GM19397 (cell line): ENCODE results near the gene BAD.

Experiments used
- ATAC-seq: cut with Tn5 transposase; IDR thresholded peaks from one replicate; pipeline ENCODE4 v1.9.1; 2021; ENCODE audit warnings: mild to moderate bottlenecking, moderate library complexity; ENCODE audit not compliant: unreplicated experiment

The BAD gene

DNA sequence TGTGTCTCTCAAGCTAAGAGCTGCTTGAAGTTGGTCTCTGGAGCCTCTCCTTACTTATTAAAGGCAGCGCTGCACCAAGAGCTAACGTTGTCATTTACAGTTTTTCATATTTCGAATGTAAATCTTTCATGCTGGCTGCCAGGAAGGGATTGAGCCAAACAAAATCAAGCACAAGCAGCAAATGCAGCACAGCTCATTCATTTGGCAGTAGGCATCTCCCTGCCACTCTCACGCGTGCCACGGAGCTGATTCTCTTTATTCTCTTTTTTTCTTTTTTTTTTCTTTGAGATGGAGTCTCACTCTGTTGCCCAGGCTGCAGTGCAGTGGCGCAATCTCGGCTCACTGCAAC lies 51.5 kb downstream of the BAD start:
- ATAC-seq = no peak

DNA sequence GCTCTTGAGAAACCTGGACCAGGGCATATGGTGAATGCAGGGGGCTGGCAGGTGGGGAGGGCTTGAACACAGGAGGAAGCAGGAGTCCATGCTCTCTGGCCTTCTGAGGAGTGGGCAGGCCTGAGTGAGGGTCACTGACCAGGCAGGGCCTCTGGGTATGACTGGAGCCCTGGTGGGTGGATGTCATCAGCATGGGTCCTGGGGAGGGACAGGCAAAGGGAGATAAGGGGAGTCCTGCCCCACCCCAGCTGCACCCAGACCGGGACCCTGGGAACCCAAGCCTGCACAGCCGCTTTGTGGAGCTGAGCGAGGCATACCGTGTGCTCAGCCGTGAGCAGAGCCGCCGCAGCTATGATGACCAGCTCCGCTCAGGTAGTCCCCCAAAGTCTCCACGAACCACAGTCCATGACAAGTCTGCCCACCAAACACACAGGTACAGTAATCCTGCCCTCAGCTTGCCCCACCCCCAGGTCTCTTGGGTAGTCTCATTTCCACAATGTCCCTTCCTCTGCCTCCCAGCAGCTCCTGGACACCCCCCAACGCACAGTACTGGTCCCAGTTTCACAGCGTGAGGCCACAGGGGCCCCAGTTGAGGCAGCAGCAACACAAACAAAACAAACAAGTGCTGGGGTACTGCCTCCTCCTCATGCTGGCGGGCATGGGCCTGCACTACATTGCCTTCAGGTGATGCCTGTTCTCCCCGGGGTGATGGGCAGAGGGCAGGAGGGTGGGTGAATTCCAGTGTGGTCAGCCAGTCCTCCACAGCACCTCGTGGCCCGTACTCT lies 52.1 kb downstream of the BAD start:
- no peak for ATAC-seq

DNA sequence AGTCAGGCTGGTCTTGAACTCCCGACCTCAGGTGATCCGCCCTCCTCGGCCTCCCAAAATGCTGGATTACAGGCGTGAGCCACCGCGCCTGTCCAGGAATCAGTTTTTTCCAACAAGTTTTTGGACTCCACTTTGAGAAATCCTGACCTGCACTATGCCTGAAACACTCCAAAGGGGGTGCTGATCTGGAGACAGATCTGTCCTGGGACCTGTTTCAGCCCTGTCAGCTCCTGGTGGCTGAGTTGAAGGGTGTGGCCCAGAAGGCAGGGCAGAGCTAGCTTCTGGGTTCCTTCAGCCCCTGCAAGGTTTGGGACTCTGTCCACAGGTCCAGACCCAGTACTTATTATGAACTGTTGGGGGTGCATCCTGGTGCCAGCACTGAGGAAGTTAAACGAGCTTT lies 52.9 kb downstream of the BAD start:
- no peak for ATAC-seq

DNA sequence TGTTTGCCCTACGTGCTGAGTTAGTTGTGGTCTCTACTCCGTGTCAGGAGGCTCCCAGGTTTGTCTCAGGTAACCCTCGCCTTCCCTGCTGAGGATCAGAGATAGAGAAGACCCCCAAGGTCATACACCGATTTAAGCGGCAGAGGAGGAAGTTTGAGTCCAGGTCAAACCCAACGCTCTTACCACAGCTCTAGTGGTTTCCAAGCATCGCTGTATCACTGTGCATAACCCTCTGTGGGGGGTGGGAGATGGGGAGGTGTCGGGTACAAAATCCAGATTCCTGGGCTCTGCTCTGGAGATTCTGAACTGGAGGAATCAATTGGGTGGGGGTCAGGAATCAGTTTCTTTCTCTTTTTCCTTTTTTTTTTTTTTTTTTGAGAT lies 53.5 kb downstream of the BAD start:
- no peak for ATAC-seq

DNA sequence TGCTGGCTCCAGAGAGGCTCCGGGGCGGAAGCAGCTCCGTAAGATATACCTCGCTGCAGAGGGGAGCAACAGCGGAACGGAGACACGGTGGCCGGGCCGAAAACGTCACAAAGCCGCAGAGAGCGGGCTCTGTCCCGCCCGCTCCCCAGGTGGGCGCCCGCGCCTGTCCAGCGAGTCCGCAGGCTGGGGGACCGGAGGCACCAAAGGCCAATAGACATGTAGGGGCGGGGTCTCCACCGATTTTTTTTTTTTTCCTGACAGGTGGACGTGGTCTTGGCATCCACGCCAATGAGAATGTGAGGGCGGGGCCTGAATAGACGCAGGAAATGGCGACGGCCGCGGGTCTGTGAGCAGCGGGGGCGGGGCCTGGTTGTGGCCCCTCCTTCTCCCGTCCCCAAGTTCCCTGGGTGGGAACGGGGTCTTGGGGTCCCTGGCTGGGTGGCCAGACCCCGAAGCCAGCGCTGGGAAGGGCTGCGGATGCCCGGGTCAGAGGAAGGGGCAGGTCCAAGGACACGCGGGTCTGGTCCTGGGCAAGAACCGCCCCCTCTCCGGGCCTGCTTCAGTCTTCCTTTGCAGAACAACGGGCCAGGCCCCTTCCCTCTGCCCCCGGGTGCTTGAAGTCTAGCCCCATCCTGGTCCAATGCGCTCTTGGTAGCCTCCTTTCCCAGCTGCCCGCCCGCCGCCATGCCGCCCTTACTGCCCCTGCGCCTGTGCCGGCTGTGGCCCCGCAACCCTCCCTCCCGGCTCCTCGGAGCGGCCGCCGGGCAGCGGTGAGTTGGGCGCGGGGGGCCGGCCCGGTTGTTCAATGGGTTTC lies 54.1 kb downstream of the BAD start, which contains the start of gene DNAJC4:
DNAJC4 (plus strand) TSS at position 378 of the 814 bp plus-strand sequence; CDS start at position 685, 307 bp downstream.
- ATAC-seq = peak; percentile 52

DNA sequence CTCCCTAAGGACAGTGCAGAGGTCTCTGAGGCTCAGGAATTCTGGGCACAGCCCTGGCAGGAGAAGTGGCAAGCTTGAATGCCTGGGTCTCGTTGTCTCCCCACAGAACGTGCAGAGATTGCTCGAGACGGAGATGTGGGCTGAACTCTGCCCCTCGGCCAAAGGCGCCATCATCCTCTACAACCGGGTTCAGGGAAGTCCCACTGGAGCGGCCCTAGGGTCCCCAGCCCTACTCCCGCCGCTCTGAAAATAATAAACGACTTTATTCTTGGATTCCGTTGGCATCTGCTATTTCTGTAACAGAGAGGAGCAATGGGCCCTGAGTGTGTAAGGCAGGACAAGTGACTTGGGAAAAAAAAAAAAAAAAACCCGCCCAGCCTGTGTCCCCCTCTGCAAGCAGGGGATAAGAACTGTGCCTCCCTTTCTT lies 54.7 kb downstream of the BAD start:
- ATAC-seq = no peak

DNA sequence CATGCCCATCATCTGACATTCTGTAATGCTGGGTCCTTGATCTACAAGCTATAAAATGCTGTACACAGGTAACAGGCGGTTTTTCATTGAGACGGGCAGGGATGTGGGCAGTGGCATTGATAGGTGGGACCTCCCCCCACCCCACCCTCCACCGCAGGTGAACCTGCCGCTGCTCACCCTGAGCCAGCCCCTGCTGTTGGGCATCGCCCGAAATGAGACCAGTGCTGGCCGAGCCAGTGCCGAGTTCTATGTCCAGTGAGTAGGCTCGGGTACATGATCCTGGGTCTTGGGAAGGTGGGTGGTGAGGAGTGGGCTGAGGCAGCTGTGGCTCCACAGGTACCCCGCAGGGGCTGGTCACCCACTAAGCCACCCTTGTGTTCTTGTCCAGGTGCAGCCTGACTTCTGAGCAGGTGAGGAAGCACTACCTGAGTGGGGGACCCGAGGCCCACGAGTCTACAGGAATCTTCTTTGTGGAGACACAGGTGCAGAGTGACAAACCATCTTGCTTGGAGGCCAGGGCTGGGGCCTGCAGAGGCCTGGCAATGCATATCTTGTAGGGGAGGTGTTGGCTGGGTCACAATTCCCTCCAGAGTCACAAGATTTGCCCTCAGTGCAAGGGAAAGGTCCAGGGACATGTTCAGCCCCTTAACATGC lies 55.2 kb downstream of the BAD start:
- no peak for ATAC-seq

DNA sequence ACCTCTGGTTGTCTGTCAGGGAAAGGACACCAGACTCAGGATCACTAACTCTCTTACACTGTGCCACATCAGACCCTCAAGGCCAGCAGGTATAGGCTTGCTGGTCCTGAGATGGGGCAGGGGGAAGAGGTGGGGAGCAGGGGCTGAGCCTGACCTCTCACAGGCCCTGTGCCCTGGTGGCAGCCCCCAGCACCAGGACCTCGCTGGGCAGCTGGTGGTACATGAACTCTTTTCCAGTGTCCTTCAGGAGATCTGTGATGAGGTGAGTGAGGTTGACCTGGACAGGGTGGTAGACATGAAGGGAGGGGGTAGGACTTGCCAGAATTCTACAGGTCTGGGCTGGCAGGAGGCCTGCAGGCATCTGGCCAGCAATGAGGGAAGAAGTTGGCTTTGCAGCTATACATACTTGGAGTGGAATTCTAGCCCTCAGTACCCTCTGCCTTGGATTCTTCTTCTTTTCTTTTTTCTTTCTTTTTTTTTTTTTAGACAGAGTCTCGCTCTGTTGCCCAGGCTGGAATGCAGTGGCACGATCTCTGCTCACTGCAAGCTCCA lies 57.0 kb downstream of the BAD start:
- ATAC-seq = no peak

DNA sequence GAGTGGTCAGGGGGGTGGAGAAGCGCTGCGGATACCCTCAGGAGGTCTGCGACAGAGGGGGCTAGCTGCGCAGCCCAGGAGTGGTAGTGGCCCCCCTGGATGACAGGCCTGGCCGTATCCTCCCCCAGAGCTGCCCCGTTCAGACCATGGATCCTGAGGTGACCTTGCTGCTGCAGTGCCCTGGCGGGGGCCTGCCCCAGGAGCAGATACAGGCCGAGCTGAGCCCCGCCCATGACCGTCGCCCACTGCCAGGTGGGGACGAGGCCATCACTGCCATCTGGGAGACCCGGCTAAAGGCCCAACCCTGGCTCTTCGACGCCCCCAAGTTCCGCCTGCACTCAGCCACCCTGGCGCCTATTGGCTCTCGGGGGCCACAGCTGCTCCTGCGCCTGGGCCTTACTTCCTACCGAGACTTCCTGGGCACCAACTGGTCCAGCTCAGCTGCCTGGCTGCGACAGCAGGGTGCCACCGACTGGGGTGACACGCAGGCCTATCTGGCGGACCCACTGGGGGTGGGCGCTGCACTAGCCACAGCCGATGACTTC lies 57.9 kb downstream of the BAD start:
- ATAC-seq = peak; percentile 8

DNA sequence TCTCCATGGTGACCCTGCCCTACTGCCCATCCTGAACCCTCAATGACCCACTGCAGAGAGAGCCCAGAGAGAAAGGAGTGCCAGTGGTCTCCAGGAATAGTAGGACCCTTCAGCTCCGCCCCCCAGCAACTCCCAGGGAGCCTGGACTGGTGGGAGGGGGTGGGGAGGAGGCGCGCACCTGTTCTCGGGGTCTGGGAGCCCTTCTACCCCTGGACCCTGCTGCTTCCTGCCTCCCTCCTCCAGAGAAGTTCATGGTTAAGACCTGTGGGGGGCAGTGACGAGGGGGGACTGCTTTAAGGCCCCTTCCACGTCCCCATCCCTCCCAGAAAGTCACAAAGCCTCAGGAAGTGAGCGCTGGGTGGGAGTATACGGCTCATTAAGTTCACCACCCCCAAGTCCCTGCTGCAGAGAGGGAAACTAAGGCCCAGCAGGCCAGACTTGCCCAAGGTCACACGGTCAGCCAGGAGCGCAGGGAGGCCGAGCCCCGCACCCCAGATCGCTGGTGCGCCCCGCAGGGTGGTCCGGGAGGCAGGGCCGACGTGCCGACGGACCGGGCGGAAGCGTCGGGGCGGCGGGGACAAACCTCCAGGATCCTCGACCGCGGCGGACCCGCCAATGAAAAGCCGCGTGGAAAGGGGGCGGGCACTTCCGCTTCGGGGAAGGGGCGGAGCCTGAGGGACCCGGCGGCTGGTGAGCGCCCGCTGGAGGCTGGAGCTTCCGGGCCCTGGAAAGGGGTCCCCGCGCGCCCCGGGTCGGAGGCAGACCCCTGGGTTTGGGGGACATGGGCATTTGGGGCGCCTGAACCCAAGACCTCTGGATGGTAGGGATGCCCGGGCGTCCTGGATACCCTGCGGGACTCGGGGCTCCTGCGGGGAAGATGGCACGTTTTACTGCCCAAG lies 58.6 kb downstream of the BAD start, which contains the start of the genes NUDT22 and TRPT1:
NUDT22 (plus strand) TSS at position 667 of the 899 bp plus-strand sequence. CDS start 379 bp downstream, outside the sequence.
TRPT1 (minus strand) TSS at position 579 of the 899 bp plus-strand sequence; CDS start at position 253, 326 bp downstream.
- peak; percentile 50 for ATAC-seq

DNA sequence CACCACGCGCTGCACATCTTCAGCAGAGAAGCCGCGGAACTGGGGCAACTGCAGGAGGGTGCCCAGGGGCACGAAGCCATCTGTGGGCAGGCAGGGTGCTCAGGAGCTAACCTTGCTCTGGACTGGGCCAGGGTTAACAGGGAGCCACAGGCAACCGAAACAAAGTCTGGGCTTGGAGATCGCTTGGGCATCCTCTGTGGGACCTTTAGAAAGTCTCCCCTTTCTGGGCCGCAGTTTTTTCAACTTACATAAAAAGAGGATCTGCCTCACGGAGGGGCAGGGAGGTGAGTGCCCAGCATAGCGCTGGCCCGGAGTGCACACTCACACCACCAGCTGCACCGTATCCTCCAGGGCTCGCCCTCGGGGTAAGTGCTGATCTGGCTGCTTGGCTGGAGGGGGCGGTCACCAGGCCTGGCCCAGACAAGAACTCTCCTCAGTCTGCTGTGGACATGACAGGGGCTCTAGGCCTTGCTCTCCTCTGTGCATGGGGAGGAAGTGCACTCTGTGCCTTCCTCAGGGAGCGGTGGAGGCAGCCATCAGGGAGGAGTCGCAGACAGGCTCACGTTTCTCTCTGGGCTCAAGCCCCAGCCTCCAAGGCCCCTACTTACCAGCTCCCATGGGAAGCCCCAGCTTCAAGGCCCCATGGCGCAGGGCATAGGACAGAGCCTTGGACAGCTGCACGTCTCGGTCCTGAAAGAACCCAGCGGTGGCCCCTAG lies 59.4 kb downstream of the BAD start:
- no peak for ATAC-seq

DNA sequence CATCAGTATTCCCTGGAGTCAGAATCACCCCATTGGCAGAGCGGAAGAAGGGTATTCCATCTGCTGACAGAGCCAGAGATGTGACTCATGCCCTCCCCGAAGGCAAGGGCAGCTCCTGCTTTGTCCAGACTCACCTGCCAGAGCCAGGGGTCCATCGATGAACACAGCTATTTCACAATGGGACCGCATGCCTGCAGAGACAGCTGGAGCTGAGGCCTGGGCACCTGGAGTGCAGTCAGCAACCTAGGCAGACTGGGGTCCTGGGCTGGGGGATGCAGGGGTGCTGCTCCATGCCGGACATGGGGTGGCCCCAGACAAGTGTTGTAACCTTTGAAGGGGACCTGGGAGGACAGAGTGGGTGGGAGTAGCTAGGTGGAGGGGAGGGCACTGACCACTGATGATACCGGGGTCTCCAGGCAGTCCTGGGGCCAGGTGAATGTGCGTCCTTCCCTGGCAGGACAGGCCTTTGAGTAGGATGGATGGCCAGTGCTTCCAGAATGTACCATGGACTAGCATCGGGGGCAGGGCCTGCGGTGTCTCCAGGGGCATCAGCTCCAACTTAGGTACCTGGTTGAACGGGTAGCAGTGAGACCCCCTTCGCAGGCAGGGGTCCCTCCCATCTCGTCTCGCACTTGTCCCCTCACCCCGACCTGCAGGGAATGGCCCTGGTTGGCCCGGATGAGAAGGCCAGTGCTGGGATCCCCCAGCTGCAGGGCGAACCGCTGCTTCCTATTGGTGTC lies 60.1 kb downstream of the BAD start:
- no peak for ATAC-seq

DNA sequence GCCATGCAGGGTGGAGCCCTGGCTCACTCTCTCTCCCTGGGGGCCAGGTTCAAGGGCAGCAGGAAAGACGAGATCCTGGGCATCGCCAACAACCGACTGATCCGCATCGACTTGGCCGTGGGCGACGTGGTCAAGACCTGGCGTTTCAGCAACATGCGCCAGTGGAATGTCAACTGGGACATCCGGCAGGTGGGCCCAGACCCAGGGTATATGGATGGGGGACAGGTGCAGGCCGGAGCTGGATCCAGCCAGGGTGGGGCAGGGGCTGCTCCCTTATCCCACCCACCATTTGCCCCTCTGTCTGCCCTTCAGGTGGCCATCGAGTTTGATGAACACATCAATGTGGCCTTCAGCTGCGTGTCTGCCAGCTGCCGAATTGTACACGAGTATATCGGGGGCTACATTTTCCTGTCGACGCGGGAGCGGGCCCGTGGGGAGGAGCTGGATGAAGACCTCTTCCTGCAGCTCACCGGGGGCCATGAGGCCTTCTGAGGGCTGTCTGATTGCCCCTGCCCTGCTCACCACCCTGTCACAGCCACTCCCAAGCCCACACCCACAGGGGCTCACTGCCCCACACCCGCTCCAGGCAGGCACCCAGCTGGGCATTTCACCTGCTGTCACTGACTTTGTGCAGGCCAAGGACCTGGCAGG lies 61.3 kb downstream of the BAD start:
- ATAC-seq = no peak

DNA sequence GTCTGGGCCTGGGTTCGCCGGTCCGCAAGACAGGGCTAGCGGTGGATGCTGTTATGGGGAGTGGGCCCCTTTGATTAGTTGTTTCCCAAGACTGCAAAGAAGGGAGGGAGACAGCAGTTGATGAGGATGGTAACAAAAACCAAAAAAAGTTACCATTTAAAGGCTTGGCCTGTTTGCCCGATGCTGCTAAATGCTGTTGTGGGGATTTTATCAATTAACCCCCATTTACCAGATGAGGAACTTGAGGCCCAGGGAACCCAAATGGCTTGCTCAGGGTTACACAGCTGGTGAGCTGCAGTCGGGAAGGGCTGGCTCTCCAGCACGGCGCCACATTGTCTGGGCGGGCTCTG lies 61.8 kb downstream of the BAD start:
- no peak for ATAC-seq

DNA sequence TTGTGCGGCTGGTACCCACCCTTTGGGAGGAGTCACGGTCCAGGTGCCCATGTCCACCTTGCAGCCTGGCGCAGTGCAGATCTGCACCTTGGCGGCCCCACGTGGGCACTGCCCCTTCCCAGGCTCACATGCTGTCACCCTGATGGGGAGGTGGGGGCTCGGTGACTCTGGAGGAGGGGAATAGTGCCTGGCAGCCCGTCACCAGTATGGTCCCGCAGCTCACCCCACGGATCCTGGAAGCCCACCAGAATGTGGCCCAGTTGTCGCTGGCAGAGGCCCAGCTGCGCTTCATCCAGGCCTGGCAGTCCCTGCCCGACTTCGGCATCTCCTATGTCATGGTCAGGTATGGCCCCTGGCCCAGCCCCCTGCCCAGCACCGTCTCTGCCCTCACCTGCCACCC lies 63.7 kb downstream of the BAD start:
- no peak for ATAC-seq

DNA sequence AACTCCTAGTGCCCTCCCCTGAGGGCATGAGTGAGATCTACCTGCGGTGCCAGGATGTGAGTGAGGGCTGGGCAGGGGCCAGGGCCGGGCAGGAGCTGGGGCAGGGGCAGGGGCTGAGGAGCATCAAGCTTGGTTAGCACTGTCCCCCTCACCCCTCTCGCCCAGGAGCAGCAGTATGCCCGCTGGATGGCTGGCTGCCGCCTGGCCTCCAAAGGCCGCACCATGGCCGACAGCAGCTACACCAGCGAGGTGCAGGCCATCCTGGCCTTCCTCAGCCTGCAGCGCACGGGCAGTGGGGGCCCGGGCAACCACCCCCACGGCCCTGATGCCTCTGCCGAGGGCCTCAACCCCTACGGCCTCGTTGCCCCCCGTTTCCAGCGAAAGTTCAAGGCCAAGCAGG lies 64.2 kb downstream of the BAD start:
- ATAC-seq = no peak
